HG02759 (cell line): Measurements from ENCODE around the gene S100A16.
"Not testable (repeated sequence)": the region's sequence is repeated elsewhere in the genome, so short reads cannot be mapped to it uniquely, and the experiment has no call there.

Experiments
- ATAC-seq: cut with Tn5 transposase; IDR thresholded peaks from one replicate; pipeline ENCODE4 v1.9.1; 2021; ENCODE audit warnings: mild to moderate bottlenecking, moderate library complexity; ENCODE audit not compliant: unreplicated experiment

S100A16 gene

GRCh38 chr1:153565529-153566374 lies 47.2 kb downstream of the S100A16 start, which contains the start of gene S100A2:
Gene S100A2, minus strand, starts transcription at chr1:153565844. Its CDS starts 1,967 bp downstream, at chr1:153563877.
- ATAC-seq: peak; percentile 64

- ATAC-seq: no peak
Observed at GRCh38 chr1:153563991-153564390, 48.9 kb downstream of the S100A16 start.

- ATAC-seq: no peak
Observed at GRCh38 chr1:153563483-153563901, 49.4 kb downstream of the S100A16 start.

GRCh38 chr1:153562021-153562420 lies 50.9 kb downstream of the S100A16 start:
- ATAC-seq: not testable (repeated sequence)

- ATAC-seq: no peak
Observed at GRCh38 chr1:153561466-153561985, 51.4 kb downstream of the S100A16 start.

- ATAC-seq: no peak
Observed at GRCh38 chr1:153560771-153561465, 52.0 kb downstream of the S100A16 start.

GRCh38 chr1:153560241-153560640 lies 52.7 kb downstream of the S100A16 start:
- ATAC-seq: no peak

GRCh38 chr1:153557877-153558276 lies 55.1 kb downstream of the S100A16 start:
- ATAC-seq: no peak
